HEK293T (cell line): Measurements from ENCODE around the gene SAA4.

ENCODE experiments used
- ELF4 ChIP-seq: fragments of 450-650 bp; IDR thresholded peaks from 2 replicates; pipeline ENCODE4 v1.6.1; 2017; ENCODE audit warnings: antibody characterized with exemption
- FOXA1 ChIP-seq: fragments of 450-650 bp; IDR thresholded peaks from 2 replicates; pipeline ENCODE4 v1.6.1; 2016; ENCODE audit warnings: mild to moderate bottlenecking
- FOXM1 ChIP-seq: fragments of 450-650 bp; IDR thresholded peaks from 2 replicates; pipeline ENCODE4 v1.6.1; 2017; ENCODE audit warnings: mild to moderate bottlenecking, borderline replicate concordance
- L3MBTL2 ChIP-seq: fragments of 450-650 bp; conservative IDR thresholded peaks from 2 replicates; pipeline ENCODE4 v1.6.1; 2016; ENCODE audit warnings: mild to moderate bottlenecking
- NFRKB ChIP-seq: fragments of 450-650 bp; IDR thresholded peaks from 2 replicates; pipeline ENCODE4 v1.6.1; 2016; ENCODE audit warnings: mild to moderate bottlenecking, moderate library complexity
- SUZ12 ChIP-seq: fragments of 450-650 bp; IDR thresholded peaks from 2 replicates; pipeline ENCODE4 v1.6.1; 2016; ENCODE audit warnings: mild to moderate bottlenecking

GRCh38 chr11:18235394-18236334 is 938 bp downstream of the SAA4 start:
- TF ChIP-seq SUZ12, result no peak
- no peak for TF ChIP-seq NFRKB
- no peak for TF ChIP-seq FOXM1
- TF ChIP-seq L3MBTL2, result no peak
- no peak for TF ChIP-seq ELF4
- TF ChIP-seq FOXA1, result no peak
